ENCODE measurements around the gene S100A3. TPM values are rescaled to one million over a fixed set of nuclear protein-coding genes. Genes with fewer than 3 reads are reported as not detected.
A peak's percentile ranks its signal among the peaks of the same experiment; 100 is the strongest.

The S100A3 gene
- polyA plus RNA-seq, 2 of the 4 experiments (the other 2 are of a cell fraction) = 25.0 to 74.0 TPM

GRCh38 chr1:153573351-153573750, 24.3 kb upstream of the S100A3 start:
- 75% methylated on average over 3 of the region's 3 CpGs for WGBS (ENCODE audit: missing lambda C conversion rate)
- POLR2A ChIA-PET = interaction anchor here (1.4 to 3.4 kb wide), 5 partner anchors 38 to 99 kb away, joined by 6 to 24 read pairs (median 12); partner anchors contain the start of genes CHTOP, S100A13 and S100A6
- FAIRE-seq (no peak), DNase-seq (ENCODE audit: low read depth in 1 of 2, low spot score in 1 of 2) (no peak), ATAC-seq (no peak)
- Histone ChIP-seq H3K27ac (no peak overlapping the region), H3K4me3 (no peak overlapping the region), H3K4me2 (no peak overlapping the region), H3K4me1 (peaks cover 27% of the 10 kb centered on the region), H3K9me3 (no peaks in the 10 kb centered on the region)
- TF ChIP-seq BHLHE40 (IDR thresholded peaks at IDR 0.05; ENCODE audit: low read depth, low read length) = no peak
- TF ChIP-seq RNF2 (IDR thresholded peaks at IDR 0.05; ENCODE audit: borderline replicate concordance, low read depth) = no peak
- TF ChIP-seq MAFK (IDR thresholded peaks at IDR 0.05; ENCODE audit: partially characterized antibody) = no peak
- no peak for TF ChIP-seq TP53 (CRISPR knock-in tag; IDR thresholded peaks at IDR 0.05)
- no peak for TF ChIP-seq HMGXB4 (CRISPR knock-in tag; IDR thresholded peaks at IDR 0.05; ENCODE audit: borderline replicate concordance)
- no peak for TF ChIP-seq CHD4 (IDR thresholded peaks at IDR 0.05; ENCODE audit: borderline replicate concordance)
- no peak for TF ChIP-seq CTCF (IDR thresholded peaks at IDR 0.05)
- TF ChIP-seq ZFP36 (IDR thresholded peaks at IDR 0.05; ENCODE audit: borderline replicate concordance, partially characterized antibody) = no peak
- TF ChIP-seq USF2 (IDR thresholded peaks at IDR 0.05) = no peak
- TF ChIP-seq RAD21 (conservative IDR thresholded peaks at IDR 0.05 in 1 of 2, IDR thresholded peaks at IDR 0.05 in 1 of 2) = no peak
- no peak for TF ChIP-seq POLR2A (IDR thresholded peaks at IDR 0.05; ENCODE audit: low read length)
- TF ChIP-seq MAX (IDR thresholded peaks at IDR 0.05) = no peak
- no peak for TF ChIP-seq SREBF2 (IDR thresholded peaks at IDR 0.05)
- no peak for TF ChIP-seq MYC (IDR thresholded peaks at IDR 0.05; ENCODE audit: borderline replicate concordance, low read length)
- CTCF ChIA-PET = interaction anchor here (0.6 to 7.5 kb wide), 38 partner anchors 8 to 413 kb away, joined by 3 to 471 read pairs (median 11); partner anchors contain the start of genes CHTOP, PGLYRP4, RAB13 and S100A1

- Histone ChIP-seq H3K4me1 (peaks cover 27% of the 10 kb centered on the region), H3K27ac (peak overlapping the region in 1 of 2 experiments; percentile 39; a peak in 1 of 6 replicates), H3K4me2 (0 out of 3 replicates have a peak overlapping the region, but pooled peaks have one; percentile 27), H3K9me3 (no peaks in the 10 kb centered on the region), H3K4me3 (no peak overlapping the region)
- DNase-seq (ENCODE audit: low read depth in 1 of 2, low spot score in 1 of 2) = peak; percentile 78 to 86
- ChIA-PET POLR2A (interaction anchor here (0.5 to 3.4 kb wide), 9 partner anchors 37 to 99 kb away, joined by 3 to 24 read pairs (median 7); partner anchors contain the start of genes CHTOP, S100A13, S100A16 and S100A6), CTCF (interaction anchor here (0.6 to 7.5 kb wide), 56 partner anchors 9 to 1592 kb away, joined by 3 to 471 read pairs (median 6); partner anchors contain the start of genes CHTOP, NPR1, PGLYRP4 and RAB13)
- no peak for TF ChIP-seq FOXS1 (CRISPR knock-in tag; IDR thresholded peaks at IDR 0.05)
- peak; percentile 87 for TF ChIP-seq SMC3 (IDR thresholded peaks at IDR 0.05)
- no peak for TF ChIP-seq ZC3H11A (IDR thresholded peaks at IDR 0.05)
- no peak for TF ChIP-seq HES2 (IDR thresholded peaks at IDR 0.05)
- TF ChIP-seq CTCF (IDR thresholded peaks at IDR 0.05) = peak; percentile 92
- peak; percentile 95 to 99 for TF ChIP-seq RAD21 (conservative IDR thresholded peaks at IDR 0.05 in 1 of 2, IDR thresholded peaks at IDR 0.05 in 1 of 2)
- peak; percentile 51 for TF ChIP-seq MAX (IDR thresholded peaks at IDR 0.05)
- no peak for FAIRE-seq
- ATAC-seq = peak; percentile 78 to 84
- WGBS (ENCODE audit: missing lambda C conversion rate) = 2% methylated on average over 3 of the region's 3 CpGs
These were observed 23.5 kb upstream of the S100A3 start for GRCh38 chr1:153572569-153573015.

Data from A549 (cell line).